Measurements from ENCODE around the gene EIF5A. TPM values are rescaled to one million over a fixed set of nuclear protein-coding genes. Genes with fewer than 3 reads are reported as not detected.
"Not testable (repeated sequence)": the region's sequence is repeated elsewhere in the genome, so short reads cannot be mapped to it uniquely, and the experiment has no call there.

The EIF5A gene
- total RNA-seq, 1 donor from 2014 or later: 295 TPM

GRCh38 chr17:7325031-7325528 is 17.7 kb downstream of the EIF5A start:
- intact Hi-C loops (cut with DNase I): no loop called here
- ATAC-seq (ENCODE audit: poor library complexity) (no peak), DNase-seq (no peak)

GRCh38 chr17:7326186-7326585 is 18.8 kb downstream of the EIF5A start:
- ATAC-seq (ENCODE audit: poor library complexity) (no peak), DNase-seq (no peak)
- intact Hi-C loops (cut with DNase I): no loop called here

DNA sequence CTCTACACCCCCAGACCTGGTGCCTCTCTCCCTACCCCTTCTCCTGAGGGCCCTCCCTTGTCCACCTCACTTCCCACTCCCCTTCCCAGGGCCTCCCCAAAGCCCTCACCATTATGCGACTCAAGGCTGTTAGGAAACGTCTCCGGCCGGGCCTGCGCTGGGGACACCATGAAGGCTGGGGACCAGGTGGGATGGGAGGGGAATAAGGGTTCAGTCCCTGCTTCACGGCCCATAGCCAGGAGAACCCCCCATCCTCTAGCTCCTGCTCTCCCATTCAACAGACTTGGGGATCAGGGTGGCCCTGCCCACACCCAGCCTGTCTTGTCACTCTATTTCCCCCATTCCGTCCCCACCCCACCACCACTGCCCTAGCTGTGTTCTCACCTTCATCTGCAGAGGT is 19.6 kb downstream of the EIF5A start:
- DNase-seq: no peak
- intact Hi-C loops (cut with DNase I): no loop called here
- no peak for ATAC-seq (ENCODE audit: poor library complexity)

DNA sequence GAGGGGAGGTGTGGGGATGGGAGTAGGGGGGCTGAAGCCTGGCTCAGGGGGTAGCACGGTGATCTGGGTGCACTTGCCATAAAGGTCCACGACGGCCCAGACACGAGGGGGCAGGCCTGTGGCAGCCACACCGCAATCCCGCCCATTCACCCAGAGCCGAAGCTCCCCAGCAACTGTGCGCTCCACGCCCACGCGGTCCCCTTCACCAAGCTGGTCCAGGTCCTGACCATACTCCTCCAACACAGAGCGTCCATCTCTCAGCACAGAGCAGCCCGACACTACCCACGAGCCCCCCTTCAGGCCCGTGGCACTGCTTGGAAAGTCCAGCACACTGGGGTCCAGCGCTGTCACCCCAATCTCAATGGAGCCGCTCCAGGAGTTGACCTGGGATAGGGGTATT is 20.1 kb downstream of the EIF5A start:
- intact Hi-C loops (cut with DNase I): no loop called here
- DNase-seq: no peak
- no peak for ATAC-seq (ENCODE audit: poor library complexity)

- intact Hi-C loops (cut with DNase I): no loop called here
- no peak for ATAC-seq (ENCODE audit: poor library complexity)
- no peak for DNase-seq
Measured at GRCh38 chr17:7328009-7328408, 20.6 kb downstream of the EIF5A start.

DNA sequence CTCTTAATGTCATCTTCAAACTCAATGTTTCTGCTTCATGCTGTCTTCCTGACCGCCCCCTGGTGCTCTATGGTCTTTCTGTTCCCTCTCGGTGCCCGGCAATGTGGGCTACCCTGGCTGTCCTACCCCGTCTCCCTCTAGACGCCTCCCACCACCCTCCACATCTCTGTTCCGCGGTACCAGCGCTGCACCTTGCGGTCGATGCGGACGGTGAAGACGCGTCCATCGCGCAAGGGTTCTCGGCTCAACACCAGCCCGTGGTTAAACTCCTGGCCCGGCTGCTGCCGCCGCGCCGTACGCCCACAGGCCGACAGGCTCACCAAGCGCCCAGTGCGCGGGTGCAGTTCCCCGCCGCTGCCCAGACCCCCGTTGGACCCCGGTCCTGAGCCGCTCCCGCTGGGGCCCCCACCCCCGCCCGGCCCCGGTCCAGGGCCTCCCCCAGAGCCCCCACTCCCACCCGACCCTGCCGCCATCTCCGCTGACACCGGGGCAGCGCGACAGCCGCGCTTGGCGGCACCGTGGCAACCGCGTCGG is 21.5 kb downstream of the EIF5A start, which contains the start of gene NEURL4:
TSS of gene NEURL4 (minus strand) at position 496 of the 534 bp plus-strand sequence. CDS start at position 473, 23 bp downstream.
- DNase-seq (no peak), ATAC-seq (ENCODE audit: poor library complexity) (no peak)
- intact Hi-C loops (cut with DNase I): no loop called here

GRCh38 chr17:7329374-7329996 is 22.1 kb downstream of the EIF5A start:
- intact Hi-C loops (cut with DNase I): no loop called here
- ATAC-seq (ENCODE audit: poor library complexity) (peak; percentile 91), DNase-seq (peak; percentile 99)

DNA sequence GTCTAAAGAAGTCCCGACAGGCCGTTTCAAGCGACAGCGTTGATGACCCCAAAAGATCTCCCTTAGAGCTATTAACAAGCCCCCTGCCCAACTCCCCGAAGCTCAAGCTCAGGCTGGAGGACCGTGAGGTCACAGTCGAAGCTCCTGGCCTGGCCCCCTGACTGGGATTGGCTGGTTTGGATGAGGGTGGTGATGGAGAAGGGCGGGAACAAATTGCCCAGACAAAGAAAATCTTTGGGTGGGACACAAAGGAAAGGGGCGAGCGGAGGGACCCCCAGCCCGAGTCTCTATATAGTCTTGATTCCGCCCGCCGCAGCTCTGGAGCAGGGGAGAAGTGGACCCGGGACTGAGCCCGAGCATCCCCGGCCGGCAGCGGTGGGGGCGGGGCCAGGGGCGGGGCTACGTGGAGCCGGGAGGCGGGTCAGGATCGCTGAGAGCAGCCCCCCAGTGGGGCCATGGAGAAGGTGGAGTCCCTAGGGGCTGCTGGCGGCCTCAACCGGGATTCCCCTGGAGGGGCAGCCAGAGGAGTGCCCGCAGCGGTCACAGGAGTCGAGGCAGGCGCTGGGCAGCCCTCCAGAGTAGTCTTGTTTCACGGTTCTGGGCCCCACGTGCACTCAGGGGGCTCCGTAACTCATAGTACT is 22.7 kb downstream of the EIF5A start:
- intact Hi-C loops (cut with DNase I): loop anchor here (2.0 kb wide), 1 partner anchor 21 kb away; no protein-coding TSS in a partner anchor
- ATAC-seq (ENCODE audit: poor library complexity): peak; percentile 71

DNA sequence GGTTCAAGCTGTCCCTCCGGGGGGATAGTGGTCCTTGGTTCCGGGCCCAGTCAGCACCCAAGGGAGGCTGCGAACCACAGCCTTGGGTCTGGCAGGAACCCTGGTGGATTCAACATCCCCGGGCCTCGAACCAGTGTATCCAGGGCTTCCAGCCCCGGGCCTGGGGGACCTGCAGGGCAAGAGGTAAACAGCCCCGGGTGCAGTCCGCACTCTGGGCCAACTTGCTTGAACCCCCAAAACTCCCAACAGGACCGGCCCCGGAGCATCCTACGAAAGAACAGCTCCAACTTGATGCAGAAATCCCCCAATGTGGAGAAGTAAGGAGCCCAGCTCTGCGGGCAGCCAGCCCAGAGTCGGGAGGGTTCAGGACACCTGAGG is 23.2 kb downstream of the EIF5A start:
- ATAC-seq (ENCODE audit: poor library complexity): no peak
- intact Hi-C loops (cut with DNase I): loop anchor here (2.0 kb wide), 1 partner anchor 20 kb away; no protein-coding TSS in a partner anchor

More for the DNA sequence above, 22.7 kb downstream of the EIF5A start:
- peak; percentile 81 for DNase-seq

GRCh38 chr17:7332111-7332510 is 24.7 kb downstream of the EIF5A start:
- intact Hi-C loops (cut with DNase I): no loop called here
- DNase-seq (no peak), ATAC-seq (ENCODE audit: poor library complexity) (no peak)

More for the DNA sequence above, 23.2 kb downstream of the EIF5A start:
- DNase-seq: no peak

- intact Hi-C loops (cut with DNase I); DNase-seq; ATAC-seq (ENCODE audit: poor library complexity): not testable (repeated sequence)
Measured at GRCh38 chr17:7332600-7333069, 25.2 kb downstream of the EIF5A start.

GRCh38 chr17:7334938-7335538 is 27.6 kb downstream of the EIF5A start:
- intact Hi-C loops (cut with DNase I): no loop called here
- ATAC-seq (ENCODE audit: poor library complexity) (no peak), DNase-seq (no peak)

DNA sequence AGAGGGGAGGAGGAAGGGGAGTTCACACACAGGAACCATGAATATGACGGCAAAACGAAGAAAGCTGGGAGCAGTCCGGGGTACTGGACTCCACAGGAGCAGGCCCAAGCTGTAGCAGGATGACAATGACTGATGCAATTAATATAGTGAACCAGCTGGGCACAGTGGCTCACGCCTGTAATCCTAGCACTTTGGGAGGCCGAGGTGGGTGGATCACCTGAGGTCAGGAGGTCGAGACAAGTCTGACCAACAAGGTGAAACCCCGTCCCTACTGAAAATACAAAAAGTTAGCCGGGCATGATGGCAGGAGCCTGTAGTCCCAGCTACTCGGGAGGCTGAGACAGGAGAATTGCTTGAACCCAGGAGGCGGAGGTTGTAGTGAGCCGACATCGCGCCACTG is 28.3 kb downstream of the EIF5A start:
- DNase-seq; ATAC-seq (ENCODE audit: poor library complexity); intact Hi-C loops (cut with DNase I): not testable (repeated sequence)

GRCh38 chr17:7336240-7337175 is 29.1 kb downstream of the EIF5A start, which contains the start of gene ACAP1:
Gene ACAP1 (plus strand): TSS chr17:7336529. CDS start chr17:7336735, 206 bp downstream.
- intact Hi-C loops (cut with DNase I): no loop called here
- DNase-seq (peak; percentile 70), ATAC-seq (ENCODE audit: poor library complexity) (no peak)

DNA sequence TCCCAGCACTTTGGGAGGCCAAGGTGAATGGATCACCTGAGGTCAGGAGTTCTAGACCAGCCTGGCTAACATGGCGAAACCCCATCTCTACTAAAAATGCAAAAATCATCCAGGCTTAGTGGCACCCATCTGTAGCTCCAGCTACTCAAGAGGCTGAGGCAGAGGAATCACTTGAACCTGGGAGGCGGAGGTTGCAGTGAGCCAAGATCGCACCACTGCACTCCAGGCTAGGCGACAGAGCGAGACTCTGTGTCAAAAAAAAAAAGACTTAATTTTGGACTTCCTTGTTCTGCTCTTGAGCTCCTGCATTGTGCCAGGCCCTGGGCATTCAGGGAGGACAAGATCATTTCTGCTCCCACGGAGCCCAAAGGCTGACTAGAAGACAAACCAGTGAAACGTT is 30.2 kb downstream of the EIF5A start:
- DNase-seq; intact Hi-C loops (cut with DNase I); ATAC-seq (ENCODE audit: poor library complexity): not testable (repeated sequence)

GRCh38 chr17:7340179-7340578 is 32.8 kb downstream of the EIF5A start:
- intact Hi-C loops (cut with DNase I): no loop called here
- DNase-seq (no peak), ATAC-seq (ENCODE audit: poor library complexity) (no peak)

- intact Hi-C loops (cut with DNase I): no loop called here
- ATAC-seq (ENCODE audit: poor library complexity): no peak
Measured at GRCh38 chr17:7341842-7342241, 34.4 kb downstream of the EIF5A start.

GRCh38 chr17:7343250-7343649 is 35.8 kb downstream of the EIF5A start:
- intact Hi-C loops (cut with DNase I): no loop called here
- DNase-seq (no peak), ATAC-seq (ENCODE audit: poor library complexity) (no peak)

More at GRCh38 chr17:7341842-7342241, 34.4 kb downstream of the EIF5A start:
- no peak for DNase-seq
